ENCODE results near the gene SLC4A2. TPM values are rescaled to one million over a fixed set of nuclear protein-coding genes. Genes with fewer than 3 reads are reported as not detected.

SLC4A2 gene
- total RNA-seq, 2 donors from 2014 or later, result 265 to 284 TPM

GRCh38 chr7:151107882-151108281 is 48.5 kb downstream of the SLC4A2 start:
- H3K27me3 ChIP-seq (ENCODE audit: control insufficient read depth, insufficient read depth, low read length, poor library complexity, severe bottlenecking), result no peaks in the 10 kb centered on the region
- no peak overlapping the region for H3K9ac ChIP-seq (ENCODE audit: extremely low read depth, low read length, poor library complexity, severe bottlenecking)
- peaks cover 4% of the 10 kb centered on the region for H3K36me3 Mint-ChIP-seq (ENCODE audit: low read depth)
- 88 to 90% methylated on average over 6 to 10 of the region's 10 CpGs for WGBS, 2 experiments (ENCODE audit: insufficient coverage in 1 of 2, insufficient read length in 1 of 2)
- peaks cover 11% of the 10 kb centered on the region for H3K4me1 ChIP-seq (ENCODE audit: control insufficient read depth, insufficient read depth, low read length)
- H3K9me3 Mint-ChIP-seq, result no peaks in the 10 kb centered on the region
- H3K27ac ChIP-seq (ENCODE audit: low read depth, low read length), result no peak overlapping the region
- no peaks in the 10 kb centered on the region for H3K27me3 Mint-ChIP-seq (ENCODE audit: insufficient read depth)
- H3K4me3 ChIP-seq (ENCODE audit: low read length), result no peak overlapping the region
- H3K27ac Mint-ChIP-seq, result no peak overlapping the region
- H3K36me3 ChIP-seq (ENCODE audit: control insufficient read depth, insufficient read depth, low read length), result peaks cover 24% of the 10 kb centered on the region
- peaks cover 26% of the 10 kb centered on the region for H3K4me1 Mint-ChIP-seq
- no peak for TF ChIP-seq CTCF (conservative IDR thresholded peaks at IDR 0.05)
- H3K9me3 ChIP-seq (ENCODE audit: control insufficient read depth, low read length), result no peaks in the 10 kb centered on the region
- DNase-seq, result no peak
- no peak overlapping the region for H3K4me3 Mint-ChIP-seq

- peak overlapping the region; percentile 58 for H3K27ac Mint-ChIP-seq
- WGBS, 2 experiments (ENCODE audit: insufficient coverage in 1 of 2, insufficient read length in 1 of 2), result 77 to 80% methylated on average over 14 to 15 of the region's 15 CpGs
Observed at GRCh38 chr7:151109094-151110048, 50.0 kb downstream of the SLC4A2 start.

More at GRCh38 chr7:151109094-151110048, 50.0 kb downstream of the SLC4A2 start:
- H3K4me3 Mint-ChIP-seq, result no peak overlapping the region
- H3K27ac ChIP-seq (ENCODE audit: low read depth, low read length), result no peak overlapping the region
- H3K4me1 ChIP-seq (ENCODE audit: control insufficient read depth, insufficient read depth, low read length), result peaks cover 24% of the 10 kb centered on the region
- DNase-seq, result no peak
- H3K27me3 Mint-ChIP-seq (ENCODE audit: insufficient read depth), result no peaks in the 10 kb centered on the region
- H3K36me3 Mint-ChIP-seq (ENCODE audit: low read depth), result peaks cover 3% of the 10 kb centered on the region
- no peak overlapping the region for H3K9ac ChIP-seq (ENCODE audit: extremely low read depth, low read length, poor library complexity, severe bottlenecking)
- TF ChIP-seq CTCF (conservative IDR thresholded peaks at IDR 0.05), result no peak
- H3K9me3 ChIP-seq (ENCODE audit: control insufficient read depth, low read length), result no peaks in the 10 kb centered on the region
- H3K4me1 Mint-ChIP-seq, result peaks cover 33% of the 10 kb centered on the region
- H3K36me3 ChIP-seq (ENCODE audit: control insufficient read depth, insufficient read depth, low read length), result peaks cover 10% of the 10 kb centered on the region
- no peaks in the 10 kb centered on the region for H3K9me3 Mint-ChIP-seq
- H3K27me3 ChIP-seq (ENCODE audit: control insufficient read depth, insufficient read depth, low read length, poor library complexity, severe bottlenecking), result no peaks in the 10 kb centered on the region
- H3K4me3 ChIP-seq (ENCODE audit: low read length), result no peak overlapping the region
